H1 (cell line): Measurements from ENCODE around the gene ZNF785. TPM values are rescaled to one million over a fixed set of nuclear protein-coding genes. Genes with fewer than 3 reads are reported as not detected.
A peak's percentile ranks its signal among the peaks of the same experiment; 100 is the strongest.

ENCODE experiments used
- CTCF ChIA-PET: fragments of 300-600 bp; sonication (Branson Sonifier 250); formaldehyde crosslinking; loops from one replicate; lab custom pipeline; 2021; ENCODE audit not compliant: partially characterized antibody; lab: Charles Lee
- POLR2A ChIA-PET: fragments of 300-600 bp; sonication (Branson Sonifier 250); formaldehyde crosslinking; loops from one replicate; lab custom pipeline; 2021; ENCODE audit warnings: inconsistent platforms; ENCODE audit not compliant: partially characterized antibody; lab: Charles Lee
- DNase-seq, 2 experiments: peaks; one replicate each; pipeline versions ENCODE4 v3.0.0 to v3.0.0-alpha.2; 2010 to 2022; ENCODE audit warnings: low spot score in 2 of 2, low read depth in 1 of 2, mixed read lengths in 1 of 2
- FAIRE-seq: peaks from 2 replicates; lab custom pipeline; 2011; peaks lifted over from hg19 to GRCh38; lab: Jason Lieb, UNC
- H2AFZ ChIP-seq: 2 replicates; pipeline ENCODE4 v1.8.1; 2012; ENCODE audit warnings: low read length, inconsistent platforms
- H2AK5ac ChIP-seq: 2 replicates; pipeline ENCODE4 v1.6.1; 2013; ENCODE audit warnings: low read depth, low read length
- H2BK120ac ChIP-seq: replicated peaks from 2 replicates; pipeline ENCODE3; 2013; ENCODE audit warnings: low read depth, low read length, inconsistent platforms
- H2BK12ac ChIP-seq: 2 replicates; pipeline ENCODE4 v1.6.1; 2013; ENCODE audit warnings: low read depth, low read length
- H2BK15ac ChIP-seq: 2 replicates; pipeline ENCODE4 v1.6.1; 2013; ENCODE audit warnings: low read length
- H2BK20ac ChIP-seq: 2 replicates; pipeline ENCODE4 v1.6.1; 2013; ENCODE audit warnings: low read length
- H2BK5ac ChIP-seq: 2 replicates; pipeline ENCODE4 v1.6.1; 2013; ENCODE audit warnings: low read depth, low read length
- H3K14ac ChIP-seq: 2 replicates; pipeline ENCODE4 v1.6.1; 2013; ENCODE audit warnings: inconsistent platforms; ENCODE audit not compliant: insufficient read length
- H3K18ac ChIP-seq: 2 replicates; pipeline ENCODE4 v1.6.1; 2013; ENCODE audit warnings: low read length; ENCODE audit errors: extremely low read depth
- H3K23ac ChIP-seq: 2 replicates; pipeline ENCODE4 v1.6.1; 2013; ENCODE audit warnings: inconsistent platforms; ENCODE audit not compliant: insufficient read length
- H3K23me2 ChIP-seq: 2 replicates; pipeline ENCODE4 v1.6.1; 2013; ENCODE audit warnings: low read depth, low read length
- H3K27ac ChIP-seq: 2 replicates; pipeline ENCODE4 v1.6.1; 2011; ENCODE audit warnings: low read depth, low read length, inconsistent platforms
- H3K27me3 ChIP-seq, 4 experiments: replicated peaks in 1 of 4; 1 replicate in 1 of 4; 2 replicates in 3 of 4; pipeline versions ENCODE4 v1.6.1 to v1.8.1; 2011 to 2013; ENCODE audit warnings: low read length in 3 of 4, mild to moderate bottlenecking in 3 of 4, inconsistent platforms in 2 of 4, mixed read lengths in 2 of 4, moderate library complexity in 1 of 4; ENCODE audit not compliant: control insufficient read depth in 3 of 4, insufficient read depth in 3 of 4; ENCODE audit errors: extremely low read depth in 1 of 4
- H3K36me3 ChIP-seq, 4 experiments: 2 replicates each; pipeline versions ENCODE4 v1.6.1 to v1.8.1; 2011 to 2013; ENCODE audit warnings: mild to moderate bottlenecking in 4 of 4, low read length in 3 of 4, moderate library complexity in 2 of 4, control low read depth in 1 of 4, inconsistent platforms in 1 of 4; ENCODE audit not compliant: insufficient read depth in 4 of 4, control insufficient read depth in 2 of 4
- H3K4ac ChIP-seq: replicated peaks from 2 replicates; pipeline ENCODE3; 2013; ENCODE audit warnings: low read length, low read depth, mixed read lengths, inconsistent platforms; ENCODE audit not compliant: insufficient read length
- H3K4me1 ChIP-seq, 4 experiments: replicated peaks in 1 of 4; 1 replicate in 1 of 4; 2 replicates in 3 of 4; pipeline versions ENCODE4 v1.6.1 to v1.8.1; 2011 to 2013; ENCODE audit warnings: low read length in 3 of 4, inconsistent platforms in 2 of 4, mixed read lengths in 1 of 4; ENCODE audit not compliant: insufficient read depth in 4 of 4, control insufficient read depth in 3 of 4
- H3K4me2 ChIP-seq, 2 experiments: 2 replicates each; pipeline versions ENCODE4 v1.6.1 to v1.8.1; 2011 to 2013; ENCODE audit warnings: low read depth in 2 of 2, low read length in 2 of 2, control low read depth in 1 of 2, inconsistent platforms in 1 of 2, mild to moderate bottlenecking in 1 of 2; ENCODE audit not compliant: insufficient read depth in 1 of 2
- H3K4me3 ChIP-seq, 4 experiments: fragments of 200-600, 300-600 bp in 1 of 4; sonication (generic), shearing (Covaris generic), sonication (Bioruptor Twin) in 1 of 4; 2 replicates each; pipeline versions ENCODE4 v1.5.1 to v1.8.1; 2011 to 2016; ENCODE audit warnings: low read length in 4 of 4, low read depth in 3 of 4, control low read depth in 2 of 4, inconsistent platforms in 2 of 4, mild to moderate bottlenecking in 2 of 4, mixed read lengths in 1 of 4, moderate library complexity in 1 of 4; ENCODE audit not compliant: insufficient read depth in 2 of 4; ENCODE audit errors: extremely low read depth in 1 of 4
- H3K56ac ChIP-seq: replicated peaks from 2 replicates; pipeline ENCODE3; 2013; ENCODE audit warnings: low read depth, mild to moderate bottlenecking, mixed read lengths, low read length, inconsistent platforms; ENCODE audit not compliant: insufficient read length
- H3K79me1 ChIP-seq: 2 replicates; pipeline ENCODE4 v1.6.1; 2013; ENCODE audit warnings: low read depth, low read length, control low read depth
- H3K79me2 ChIP-seq, 2 experiments: 2 replicates each; pipeline versions ENCODE4 v1.6.1 to v1.8.1; 2012 to 2013; ENCODE audit warnings: low read length in 2 of 2, mild to moderate bottlenecking in 2 of 2, inconsistent platforms in 1 of 2; ENCODE audit not compliant: insufficient read depth in 2 of 2, control insufficient read depth in 1 of 2
- H3K9ac ChIP-seq, 4 experiments: replicated peaks in 1 of 4; 1 replicate in 1 of 4; 2 replicates in 3 of 4; pipeline versions ENCODE4 v1.6.1 to v1.8.1; 2011 to 2013; ENCODE audit warnings: low read depth in 3 of 4, low read length in 3 of 4, control low read depth in 2 of 4, mild to moderate bottlenecking in 2 of 4, moderate library complexity in 2 of 4, inconsistent platforms in 1 of 4; ENCODE audit errors: extremely low read depth in 1 of 4
- H3K9me3 ChIP-seq, 2 experiments: 2 replicates each; pipeline versions ENCODE4 v1.6.1 to v1.8.1; 2012 to 2013; ENCODE audit warnings: mild to moderate bottlenecking in 2 of 2, moderate library complexity in 2 of 2, control low read depth in 1 of 2, inconsistent platforms in 1 of 2, low read depth in 1 of 2, low read length in 1 of 2, mixed read lengths in 1 of 2; ENCODE audit not compliant: insufficient read depth in 2 of 2
- H4K20me1 ChIP-seq, 2 experiments: replicated peaks in 1 of 2; 2 replicates each; pipeline versions ENCODE3 to v1.8.1; 2011 to 2013; ENCODE audit warnings: inconsistent platforms in 2 of 2, low read length in 2 of 2, mild to moderate bottlenecking in 1 of 2; ENCODE audit not compliant: insufficient read depth in 2 of 2, control insufficient read depth in 1 of 2
- H4K5ac ChIP-seq: 2 replicates; pipeline ENCODE4 v1.6.1; 2013; ENCODE audit warnings: low read length, low read depth, mixed read lengths, inconsistent platforms; ENCODE audit not compliant: insufficient read length
- H4K8ac ChIP-seq: 2 replicates; pipeline ENCODE4 v1.8.0; 2013; ENCODE audit warnings: mild to moderate bottlenecking, moderate library complexity, low read length, inconsistent platforms; ENCODE audit not compliant: insufficient read depth; ENCODE audit errors: extremely low read depth
- H4K91ac ChIP-seq: replicated peaks from 2 replicates; pipeline ENCODE3; 2013; ENCODE audit warnings: low read length, mixed read lengths, inconsistent platforms; ENCODE audit not compliant: insufficient read length
- CBX8 ChIP-seq: fragments of 300-800, 300-1000 bp; sonication (generic); IDR thresholded peaks from 2 replicates; pipeline ENCODE4 v1.7.1; 2016; ENCODE audit warnings: low read depth, low read length, borderline replicate concordance
- CHD1 ChIP-seq: IDR thresholded peaks from 2 replicates; pipeline ENCODE4 v1.6.1; 2012; ENCODE audit warnings: low read depth, low read length, improper control_type of control experiment
- E2F6 ChIP-seq: IDR thresholded peaks from 2 replicates; pipeline ENCODE4 v1.6.1; 2012; ENCODE audit warnings: inconsistent platforms
- EGR1 ChIP-seq: IDR thresholded peaks from 2 replicates; pipeline ENCODE4 v1.6.1; 2011; ENCODE audit warnings: low read depth, low read length, borderline replicate concordance
- NANOG ChIP-seq: IDR thresholded peaks from 2 replicates; pipeline ENCODE4 v1.6.1; 2011; ENCODE audit warnings: low read length, low read depth, mild to moderate bottlenecking, inconsistent platforms; ENCODE audit not compliant: insufficient read depth, poor library complexity, severe bottlenecking
- SIN3A ChIP-seq, 2 experiments: IDR thresholded peaks in 1 of 2; conservative IDR thresholded peaks in 1 of 2; 2 replicates each; pipeline ENCODE4 v1.6.1; 2011 to 2012; ENCODE audit warnings: low read length in 2 of 2, improper control_type of control experiment in 1 of 2, low read depth in 1 of 2, mild to moderate bottlenecking in 1 of 2
- TBP ChIP-seq: IDR thresholded peaks from 2 replicates; pipeline ENCODE4 v1.6.1; 2011; ENCODE audit warnings: low read depth, low read length, improper control_type of control experiment
- TCF12 ChIP-seq: IDR thresholded peaks from 2 replicates; pipeline ENCODE4 v1.6.1; 2011; ENCODE audit warnings: low read depth, mild to moderate bottlenecking, low read length
- YY1 ChIP-seq: IDR thresholded peaks from 2 replicates; pipeline ENCODE4 v1.6.1; 2011; ENCODE audit warnings: low read depth, mild to moderate bottlenecking, low read length
- whole genome bisulfite sequencing, 2 experiments: shearing (Covaris generic) in 1 of 2; methylation state at CpG; one replicate each; pipeline versions ENCODE4 v1.1.6 to v1.1.7; 2013 to 2015; ENCODE audit warnings: low lambda C conversion rate in 2 of 2, mixed read lengths in 2 of 2, inconsistent platforms in 1 of 2, low coverage in 1 of 2, missing lambda C conversion rate in 1 of 2; ENCODE audit not compliant: insufficient replicate concordance in 2 of 2, insufficient coverage in 1 of 2, insufficient read length in 1 of 2; ENCODE audit errors: extremely low coverage in 1 of 2, missing lambda C conversion rate in 1 of 2; 5-methylcytosine and 5-hydroxymethylcytosine counted together
- polyA plus RNA-seq, 7 experiments: library from polyadenylated mRNA; depleted of rRNA in 3 of 7; stranded (reverse) in 5 of 7; unstranded in 2 of 7; fragments of >200 nt in 5 of 7; fragments of 200-250 nt in 2 of 7; gene quantifications; 1 replicate in 5 of 7; 2 replicates in 1 of 7; 4 replicates in 1 of 7; pipeline versions ENCODE4 v1.2.1 to v1.2.3, GENCODE V29; 2011 to 2013; ENCODE audit warnings: missing spikeins in 2 of 7, mixed read lengths in 2 of 7
- total RNA-seq: library from RNA; stranded (reverse); fragmentation: NEBNext Ultra II Directional; extraction: Animal tissue kit (Norgen Biotek cat#: 25700); gene quantifications from 2 replicates; pipeline ENCODE4 v1.2.1, GENCODE V29; 2021

Gene ZNF785
- total and polyA plus RNA-seq, 2 of the 8 experiments (the other 6 are each of a cell fraction or from before 2014, with no cell fraction given): 8.6 to 12.9 TPM

DNA sequence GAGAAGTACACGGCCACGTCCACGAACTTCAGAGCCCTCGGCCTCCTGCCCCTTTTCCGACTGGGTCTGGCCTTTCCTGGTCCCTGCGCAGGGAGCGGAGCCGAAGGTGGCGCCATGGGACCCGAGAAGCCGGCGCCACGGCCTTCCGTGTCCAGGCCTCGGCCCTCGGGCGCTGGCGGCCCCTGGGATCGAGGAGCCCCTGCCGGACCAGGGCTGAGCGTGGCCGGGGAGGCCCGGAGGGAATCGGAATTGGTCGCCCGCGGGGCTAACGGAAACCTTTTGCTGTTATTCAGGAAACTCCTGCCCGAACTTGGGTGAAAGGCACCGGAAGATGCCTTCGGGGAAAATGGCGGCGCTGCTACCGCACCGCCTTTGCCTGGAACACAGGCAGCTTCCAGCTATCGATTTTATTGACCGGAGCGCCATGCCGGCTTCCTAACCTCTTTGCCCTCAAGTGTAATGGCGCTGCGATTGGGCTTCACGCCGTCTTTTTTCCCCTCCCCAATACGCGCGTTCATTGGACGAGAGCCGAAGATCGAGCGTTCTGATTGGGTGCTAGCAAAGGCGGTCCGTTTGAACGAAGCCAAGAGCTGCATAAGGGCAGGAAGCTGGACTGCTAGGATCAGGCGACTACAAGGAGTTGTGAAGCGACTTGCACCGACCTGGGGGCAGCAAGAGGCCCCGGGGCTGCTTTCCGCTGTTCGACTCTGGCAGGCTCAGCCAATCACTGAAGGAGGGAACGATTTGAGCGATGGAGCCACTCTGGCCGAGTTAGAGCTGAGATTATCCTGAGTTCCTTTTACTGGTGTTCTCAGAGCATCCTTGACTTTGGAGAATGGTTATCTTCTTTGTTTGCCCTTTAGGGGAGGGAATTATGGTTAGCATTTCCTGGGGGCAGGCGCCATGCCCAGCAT is 24.7 kb upstream of the ZNF785 start, which contains the start of gene ZNF689:
TSS of gene ZNF689 (minus strand) at position 464 of the 914 bp plus-strand sequence. CDS start at position 116, 348 bp downstream.
- Histone ChIP-seq H3K9me3 (no peaks in the 10 kb centered on the region), H4K8ac (peak within 1 kb of the TSS; percentile 97), H2AK5ac (no peak within 1 kb of the TSS), H3K4me3 (peak within 1 kb of the TSS; percentile 88 to 98 (median 92)), H3K4ac (peak within 1 kb of the TSS; percentile 14), H3K56ac (peak within 1 kb of the TSS; percentile 78), H2BK12ac (0 out of 2 replicates have a peak within 1 kb of the TSS, but pooled peaks have one; percentile 18), H3K23ac (no peak within 1 kb of the TSS), H2AFZ (peak within 1 kb of the TSS; percentile 82), H2BK120ac (no peak within 1 kb of the TSS), H3K4me2 (peak within 1 kb of the TSS; percentile 68 to 86), H3K27me3 (no peaks in the 10 kb centered on the region), H3K36me3 (peaks cover 3 to 13% (median 6%) of the 10 kb centered on the region in 4 experiments; a peak in 5 of 8 replicates), H3K4me1 (peaks cover 0 to 3% (median 2%) of the 10 kb centered on the region in 4 experiments; a peak in 3 of 7 replicates), H2BK20ac (no peak within 1 kb of the TSS), H3K79me2 (0 out of 4 replicates have a peak, but pooled peaks cover 0 to 5% of the 10 kb centered on the region in 2 experiments), H2BK5ac (peak within 1 kb of the TSS; percentile 94), H3K27ac (peak within 1 kb of the TSS; percentile 95), H3K14ac (no peak within 1 kb of the TSS), H3K79me1 (no peaks in the 10 kb centered on the region), H3K23me2 (peaks cover 2% of the 10 kb centered on the region; the same call in 1 of the 2 replicates), H3K9ac (peak within 1 kb of the TSS; percentile 93 to 97 (median 96)), H2BK15ac (peak within 1 kb of the TSS; percentile 18; the same call in 1 of the 2 replicates), H3K18ac (peak within 1 kb of the TSS; percentile 91), H4K5ac (peak within 1 kb of the TSS; percentile 69), H4K91ac (peak within 1 kb of the TSS; percentile 68), H4K20me1 (no peaks in the 10 kb centered on the region)
- WGBS, 2 experiments: 2% methylated on average over 55 of the region's 63 CpGs; no CpG with 5 or more reads in 1 of the 2 experiments
- DNase-seq: peak; percentile 98 to 99
- POLR2A ChIA-PET: interaction anchor here (0.6 to 6.9 kb wide), 26 partner anchors 10 to 203 kb away, joined by 3 to 85 read pairs (median 4); partner anchors contain the start of genes DCTPP1, SEPHS2, ZNF688 and ZNF747
- CTCF ChIA-PET: interaction anchor here (0.7 to 2.7 kb wide), 8 partner anchors 9 to 180 kb away, joined by 3 to 11 read pairs (median 4); partner anchors contain the start of genes DCTPP1 and PRR14
- FAIRE-seq: peak; percentile 52
- 0 out of 2 replicates have a peak, but pooled peaks have one; percentile 13 for TF ChIP-seq E2F6
- TF ChIP-seq SIN3A (conservative IDR thresholded peaks at IDR 0.05 in 1 of 2, IDR thresholded peaks at IDR 0.05 in 1 of 2; ENCODE audit: low read depth in 1 of 2, low read length in 2 of 2): peak in 1 of 2 experiments; percentile 71; a peak in 2 of 4 replicates
- no peak; the same call in 1 of the 2 replicates for TF ChIP-seq CHD1
- TF ChIP-seq NANOG: no peak
- TF ChIP-seq TBP: peak; percentile 93
- no peak for TF ChIP-seq CBX8
- no peak for TF ChIP-seq EGR1
- peak; percentile 100 for TF ChIP-seq YY1
- TF ChIP-seq TCF12: no peak
